Endothelial cell of hepatic sinusoid (primary cell): ENCODE measurements around the gene TRMO.
"Not testable (repeated sequence)": the region's sequence is repeated elsewhere in the genome, so short reads cannot be mapped to it uniquely, and the experiment has no call there.

Experiments
- in situ Hi-C: cut with HindIII; loops from 2 replicates; pipeline ENCODE4 v1.10.0; 2017; ENCODE audit warnings: low sequenced_read_pairs

Gene TRMO

GRCh38 chr9:97921959-97922724 lies at the start of gene TRMO:
TSS of gene TRMO (minus strand) at chr9:97922500. CDS start at chr9:97922493, 7 bp downstream.
- in situ Hi-C loops, result loop anchor here (5.0 kb wide), 2 partner anchors 110 to 360 kb away; no protein-coding TSS in a partner anchor

GRCh38 chr9:97970165-97970564 lies 47.9 kb upstream of the TRMO start:
- in situ Hi-C loops, result no loop called here

GRCh38 chr9:97969014-97969413 lies 46.7 kb upstream of the TRMO start:
- in situ Hi-C loops, result no loop called here

- in situ Hi-C loops, result no loop called here
Observed at GRCh38 chr9:97966493-97966892, 44.2 kb upstream of the TRMO start.

- in situ Hi-C loops, result no loop called here
Observed at GRCh38 chr9:97964901-97965300, 42.6 kb upstream of the TRMO start.

- in situ Hi-C loops, result no loop called here
Observed at GRCh38 chr9:97963232-97963631, 40.9 kb upstream of the TRMO start.

GRCh38 chr9:97962575-97962974 lies 40.3 kb upstream of the TRMO start:
- in situ Hi-C loops, result no loop called here

GRCh38 chr9:97962136-97962535 lies 39.8 kb upstream of the TRMO start:
- in situ Hi-C loops, result no loop called here

- in situ Hi-C loops, result no loop called here
Observed at GRCh38 chr9:97961361-97961760, 39.1 kb upstream of the TRMO start.

- in situ Hi-C loops, result not testable (repeated sequence)
Observed at GRCh38 chr9:97960678-97961328, 38.5 kb upstream of the TRMO start.

- in situ Hi-C loops, result no loop called here
Observed at GRCh38 chr9:97959585-97959984, 37.3 kb upstream of the TRMO start.

- in situ Hi-C loops, result no loop called here
Observed at GRCh38 chr9:97958812-97959511, 36.7 kb upstream of the TRMO start.

GRCh38 chr9:97956331-97956730 lies 34.0 kb upstream of the TRMO start:
- in situ Hi-C loops, result no loop called here

GRCh38 chr9:97954550-97954989 lies 32.3 kb upstream of the TRMO start:
- in situ Hi-C loops, result no loop called here

GRCh38 chr9:97950873-97951272 lies 28.6 kb upstream of the TRMO start:
- in situ Hi-C loops, result not testable (repeated sequence)

- in situ Hi-C loops, result not testable (repeated sequence)
Observed at GRCh38 chr9:97947094-97947493, 24.8 kb upstream of the TRMO start.

GRCh38 chr9:97945470-97945869 lies 23.2 kb upstream of the TRMO start:
- in situ Hi-C loops, result not testable (repeated sequence)

GRCh38 chr9:97944612-97945011 lies 22.3 kb upstream of the TRMO start:
- in situ Hi-C loops, result no loop called here

- in situ Hi-C loops, result no loop called here
Observed at GRCh38 chr9:97943308-97943855, 21.1 kb upstream of the TRMO start.

- in situ Hi-C loops, result no loop called here
Observed at GRCh38 chr9:97941323-97941722, 19.0 kb upstream of the TRMO start.

GRCh38 chr9:97940741-97941140 lies 18.4 kb upstream of the TRMO start:
- in situ Hi-C loops, result no loop called here
